GM23338 (cell line): ENCODE results near the gene UCKL1. TPM values are rescaled to one million over a fixed set of nuclear protein-coding genes. Genes with fewer than 3 reads are reported as not detected.

Experiments
- ATAC-seq: fragments of 200-7000 bp; cut with Tn5 transposase; 3 replicates; pipeline ENCODE4 v1.9.1; 2020
- DNase-seq: peaks from one replicate; pipeline ENCODE4 v3.0.0-alpha.2; 2015; ENCODE audit warnings: low spot score
- H2AFZ ChIP-seq: fragments of 200-600 bp; sonication (generic); 2 replicates; pipeline ENCODE4 v1.8.0; 2016; ENCODE audit warnings: antibody characterized with exemption, mild to moderate bottlenecking, moderate library complexity
- H3F3A ChIP-seq: fragments of 200-600 bp; sonication (generic); replicated peaks from 2 replicates; pipeline ENCODE4 v1.8.0; 2017; ENCODE audit warnings: antibody characterized with exemption, mixed run types, low read depth
- H3K27ac ChIP-seq: fragments of 200-600 bp; sonication (generic); 2 replicates; pipeline ENCODE4 v1.6.1; 2016; ENCODE audit warnings: low read depth
- H3K27me3 ChIP-seq: fragments of 200-600 bp; sonication (generic); 2 replicates; pipeline ENCODE4 v1.8.0; 2016; ENCODE audit warnings: mild to moderate bottlenecking, mixed run types, moderate library complexity; ENCODE audit not compliant: insufficient read depth
- H3K36me3 ChIP-seq: fragments of 200-600 bp; sonication (generic); 2 replicates; pipeline ENCODE4 v1.8.0; 2016; ENCODE audit warnings: mild to moderate bottlenecking; ENCODE audit not compliant: insufficient read depth
- H3K4me1 ChIP-seq: fragments of 200-600 bp; sonication (generic); 2 replicates; pipeline ENCODE4 v1.8.0; 2016; ENCODE audit warnings: mild to moderate bottlenecking, moderate library complexity; ENCODE audit not compliant: insufficient read depth
- H3K4me2 ChIP-seq: fragments of 200-600 bp; sonication (generic); 2 replicates; pipeline ENCODE4 v1.7.1; 2017; ENCODE audit warnings: mixed run types
- H3K4me3 ChIP-seq: fragments of 200-600 bp; sonication (generic); 2 replicates; pipeline ENCODE4 v1.6.1; 2016; ENCODE audit warnings: mixed run types
- H3K79me2 ChIP-seq: fragments of 200-600 bp; sonication (generic); replicated peaks from 2 replicates; pipeline ENCODE4 v1.8.0; 2017; ENCODE audit warnings: mild to moderate bottlenecking; ENCODE audit not compliant: insufficient read depth
- H3K9me2 ChIP-seq: fragments of 200-600 bp; sonication (generic); 2 replicates; pipeline ENCODE4 v1.8.0; 2017; ENCODE audit not compliant: insufficient read depth
- H4K20me1 ChIP-seq: fragments of 200-600 bp; sonication (generic); replicated peaks from 2 replicates; pipeline ENCODE4 v1.8.0; 2017; ENCODE audit warnings: mild to moderate bottlenecking; ENCODE audit not compliant: insufficient read depth
- H3K27ac Mint-ChIP-seq: 2 replicates; pipeline ENCODE4 v1.8.0; 2020; ENCODE audit warnings: inconsistent platforms, mild to moderate bottlenecking, moderate library complexity, mixed read lengths
- H3K27me3 Mint-ChIP-seq: 3 replicates; pipeline ENCODE4 v1.8.0; 2022; ENCODE audit warnings: low read depth, mild to moderate bottlenecking, moderate library complexity, mixed read lengths, inconsistent platforms; ENCODE audit not compliant: insufficient read depth, poor library complexity
- H3K36me3 Mint-ChIP-seq: 3 replicates; pipeline ENCODE4 v1.8.0; 2021; ENCODE audit warnings: low read depth, mild to moderate bottlenecking, inconsistent platforms, moderate library complexity, mixed read lengths
- H3K4me1 Mint-ChIP-seq: 3 replicates; pipeline ENCODE4 v1.8.0; 2020; ENCODE audit warnings: mild to moderate bottlenecking, inconsistent platforms, mixed read lengths
- H3K4me3 Mint-ChIP-seq: 3 replicates; pipeline ENCODE4 v1.8.0; 2021; ENCODE audit warnings: moderate library complexity, mild to moderate bottlenecking, inconsistent platforms, mixed read lengths
- H3K9me3 Mint-ChIP-seq: 3 replicates; pipeline ENCODE4 v1.8.0; 2020; ENCODE audit warnings: moderate library complexity, mild to moderate bottlenecking, inconsistent platforms, mixed read lengths
- CREB1 ChIP-seq: fragments of 250-450 bp; sonication (Bioruptor Pico); IDR thresholded peaks from 2 replicates; pipeline ENCODE4 v1.5.0; 2020; ENCODE audit warnings: low read depth, mild to moderate bottlenecking, moderate library complexity
- EZH2 ChIP-seq: fragments of 200-600 bp; sonication (generic); IDR thresholded peaks from one replicate; pipeline ENCODE4 v1.8.0; 2017; ENCODE audit warnings: antibody characterized with exemption, mild to moderate bottlenecking, low read depth; ENCODE audit not compliant: unreplicated experiment
- EZH2phosphoT487 ChIP-seq: fragments of 200-600 bp; sonication (generic); IDR thresholded peaks from one replicate; pipeline ENCODE4 v1.8.1; 2018; ENCODE audit warnings: antibody characterized with exemption; ENCODE audit not compliant: unreplicated experiment
- POLR2AphosphoS5 ChIP-seq: IDR thresholded peaks from 2 replicates; pipeline ENCODE4 v1.6.1; 2016; ENCODE audit warnings: antibody characterized with exemption, low read depth
- STAT1 ChIP-seq: IDR thresholded peaks from one replicate; pipeline ENCODE4 v1.6.1; 2016; ENCODE audit warnings: antibody characterized with exemption; ENCODE audit not compliant: unreplicated experiment
- polyA plus RNA-seq: library from polyadenylated mRNA; unstranded; fragments of >200 nt; fragmentation: Nextera tagmentation; extraction: Ambion mirVana; gene quantifications from 2 replicates; pipeline ENCODE4 v1.2.1, GENCODE V29; 2016
- total RNA-seq: library from RNA; depleted of rRNA; stranded (reverse); fragments of >200 nt; shearing (Covaris generic); gene quantifications from 2 replicates; pipeline ENCODE4 v1.2.3, GENCODE V29; 2014
- TF ChIP-seq, protein P1 (sequence below): IDR thresholded peaks from 2 replicates; pipeline ENCODE4 v1.6.1; 2016; ENCODE audit warnings: antibody characterized with exemption
- TF ChIP-seq, protein P2 (sequence below), 2 experiments: fragments of 200-600 bp in 1 of 2; sonication (generic) in 1 of 2; conservative IDR thresholded peaks; 2 replicates each; pipeline versions ENCODE4 v1.5.1 to v1.6.1; 2016 to 2017; ENCODE audit warnings: antibody characterized with exemption in 2 of 2, low read depth in 2 of 2, mild to moderate bottlenecking in 2 of 2, moderate library complexity in 1 of 2

Gene UCKL1
- total and polyA plus RNA-seq, 2 experiments from 2014 or later: 56.8 to 82.5 TPM

GRCh38 chr20:63978319-63979228, 22.4 kb upstream of the UCKL1 start:
- H3F3A ChIP-seq: peaks cover 21% of the 10 kb centered on the region
- H2AFZ ChIP-seq: peak overlapping the region; percentile 93
- H4K20me1 ChIP-seq: peaks cover 9% of the 10 kb centered on the region; the same call in 1 of the 2 replicates
- H3K4me3 ChIP-seq: peak overlapping the region; percentile 98
- Mint-ChIP-seq H3K36me3 (peaks cover 16% of the 10 kb centered on the region), H3K9me3 (no peaks in the 10 kb centered on the region; the same call in 1 of the 3 replicates), H3K4me3 (peak overlapping the region; percentile 79), H3K4me1 (peaks cover 33% of the 10 kb centered on the region), H3K27me3 (peaks cover 26% of the 10 kb centered on the region), H3K27ac (no peak overlapping the region)
- no peaks in the 10 kb centered on the region for H3K9me2 ChIP-seq
- H3K27me3 ChIP-seq: peaks cover 15% of the 10 kb centered on the region
- H3K79me2 ChIP-seq: peaks cover 17% of the 10 kb centered on the region
- H3K36me3 ChIP-seq: no peaks in the 10 kb centered on the region
- H3K4me1 ChIP-seq: peaks cover 18% of the 10 kb centered on the region
- no peak overlapping the region for H3K27ac ChIP-seq
- ATAC-seq (peak; percentile 46), DNase-seq (peak; percentile 94)
- TF ChIP-seq STAT1: no peak
- TF ChIP-seq, protein P1, sequence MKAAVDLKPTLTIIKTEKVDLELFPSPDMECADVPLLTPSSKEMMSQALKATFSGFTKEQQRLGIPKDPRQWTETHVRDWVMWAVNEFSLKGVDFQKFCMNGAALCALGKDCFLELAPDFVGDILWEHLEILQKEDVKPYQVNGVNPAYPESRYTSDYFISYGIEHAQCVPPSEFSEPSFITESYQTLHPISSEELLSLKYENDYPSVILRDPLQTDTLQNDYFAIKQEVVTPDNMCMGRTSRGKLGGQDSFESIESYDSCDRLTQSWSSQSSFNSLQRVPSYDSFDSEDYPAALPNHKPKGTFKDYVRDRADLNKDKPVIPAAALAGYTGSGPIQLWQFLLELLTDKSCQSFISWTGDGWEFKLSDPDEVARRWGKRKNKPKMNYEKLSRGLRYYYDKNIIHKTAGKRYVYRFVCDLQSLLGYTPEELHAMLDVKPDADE: peak; percentile 83; the same call in 1 of the 2 replicates
- peak; percentile 64; the same call in 1 of the 2 replicates for TF ChIP-seq POLR2AphosphoS5
- TF ChIP-seq EZH2phosphoT487: no peak
- no peak for TF ChIP-seq EZH2
- H3K4me2 ChIP-seq: peak overlapping the region; percentile 86

- peaks cover 13% of the 10 kb centered on the region for H3K79me2 ChIP-seq
- H3F3A ChIP-seq: peaks cover 24% of the 10 kb centered on the region
- H3K27me3 ChIP-seq: peaks cover 15% of the 10 kb centered on the region
- Mint-ChIP-seq H3K27me3 (peaks cover 26% of the 10 kb centered on the region), H3K27ac (no peak overlapping the region), H3K4me1 (peaks cover 38% of the 10 kb centered on the region), H3K36me3 (peaks cover 9% of the 10 kb centered on the region; the same call in 1 of the 3 replicates), H3K4me3 (peak overlapping the region; percentile 79), H3K9me3 (no peaks in the 10 kb centered on the region; the same call in 1 of the 3 replicates)
- H3K36me3 ChIP-seq: no peaks in the 10 kb centered on the region
- no peak for ATAC-seq
- H4K20me1 ChIP-seq: peaks cover 9% of the 10 kb centered on the region; the same call in 1 of the 2 replicates
- H3K4me1 ChIP-seq: peaks cover 18% of the 10 kb centered on the region
- H3K4me2 ChIP-seq: peak overlapping the region; percentile 86; the same call in 1 of the 2 replicates
- TF ChIP-seq CREB1 (CRISPR knock-in tag): no peak
- TF ChIP-seq, protein P2, sequence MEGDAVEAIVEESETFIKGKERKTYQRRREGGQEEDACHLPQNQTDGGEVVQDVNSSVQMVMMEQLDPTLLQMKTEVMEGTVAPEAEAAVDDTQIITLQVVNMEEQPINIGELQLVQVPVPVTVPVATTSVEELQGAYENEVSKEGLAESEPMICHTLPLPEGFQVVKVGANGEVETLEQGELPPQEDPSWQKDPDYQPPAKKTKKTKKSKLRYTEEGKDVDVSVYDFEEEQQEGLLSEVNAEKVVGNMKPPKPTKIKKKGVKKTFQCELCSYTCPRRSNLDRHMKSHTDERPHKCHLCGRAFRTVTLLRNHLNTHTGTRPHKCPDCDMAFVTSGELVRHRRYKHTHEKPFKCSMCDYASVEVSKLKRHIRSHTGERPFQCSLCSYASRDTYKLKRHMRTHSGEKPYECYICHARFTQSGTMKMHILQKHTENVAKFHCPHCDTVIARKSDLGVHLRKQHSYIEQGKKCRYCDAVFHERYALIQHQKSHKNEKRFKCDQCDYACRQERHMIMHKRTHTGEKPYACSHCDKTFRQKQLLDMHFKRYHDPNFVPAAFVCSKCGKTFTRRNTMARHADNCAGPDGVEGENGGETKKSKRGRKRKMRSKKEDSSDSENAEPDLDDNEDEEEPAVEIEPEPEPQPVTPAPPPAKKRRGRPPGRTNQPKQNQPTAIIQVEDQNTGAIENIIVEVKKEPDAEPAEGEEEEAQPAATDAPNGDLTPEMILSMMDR (conservative IDR thresholded peaks at IDR 0.05; ENCODE audit: low read depth in 2 of 2): no peak
- no peak overlapping the region for H2AFZ ChIP-seq
- no peaks in the 10 kb centered on the region for H3K9me2 ChIP-seq
- H3K27ac ChIP-seq: no peak overlapping the region
- no peak for DNase-seq
- H3K4me3 ChIP-seq: peak overlapping the region; percentile 98
These were observed 21.6 kb upstream of the UCKL1 start for GRCh38 chr20:63977739-63978276.
